ENCODE results near the gene ACOT4. TPM values are rescaled to one million over a fixed set of nuclear protein-coding genes. Genes with fewer than 3 reads are reported as not detected.
A peak's percentile ranks its signal among the peaks of the same experiment; 100 is the strongest.
"Not testable (repeated sequence)": the region's sequence is repeated elsewhere in the genome, so short reads cannot be mapped to it uniquely, and the experiment has no call there.

The ACOT4 gene
- total RNA-seq, 5 donors from 2014 or later (not counting 1 experiment from before 2014, with no cell fraction given), result 0.55 to 1.6 (median 1.2) TPM

- Histone ChIP-seq H3K9me3 (no peaks in the 10 kb centered on the region), H3K36me3 (ENCODE audit: control insufficient read depth in 2 of 2, extremely low read depth in 1 of 2, insufficient read depth in 1 of 2, low read length in 1 of 2) (peaks cover 0 to 4% of the 10 kb centered on the region in 2 donors), H3K4me3 (ENCODE audit: control insufficient read depth in 1 of 2, extremely low read depth in 1 of 2, low read length in 1 of 2) (peak overlapping the region in 1 of 2 donors; percentile 82), H3K4me1 (ENCODE audit: control insufficient read depth in 1 of 2, extremely low read depth in 1 of 2, insufficient read depth in 2 of 2, low read length in 2 of 2) (peaks cover 4 to 48% of the 10 kb centered on the region in 2 experiments), H3K27me3 (replicated peaks in 1 of 2; ENCODE audit: control insufficient read depth in 2 of 2, extremely low read depth in 1 of 2, insufficient read depth in 2 of 2, low read length in 1 of 2) (no peaks in the 10 kb centered on the region), H3K27ac (ENCODE audit: low read length) (peak overlapping the region; percentile 80)
- 100% methylated on average over 7 of the region's 7 CpGs for WGBS (ENCODE audit: insufficient coverage)
- Mint-ChIP-seq H3K4me3 (peak overlapping the region; percentile 86 to 93 (median 93)), H3K4me1 (peaks cover 41 to 51% (median 50%) of the 10 kb centered on the region in 3 donors), H3K9me3 (peaks cover 0 to 6% (median 6%) of the 10 kb centered on the region in 3 donors), H3K27me3 (no peaks in the 10 kb centered on the region), H3K36me3 (peaks cover 26% of the 10 kb centered on the region), H3K27ac (peak overlapping the region; percentile 93 to 94)
- ChIA-PET CTCF (interaction anchor here in 1 of 2 donors (2.1 to 3.0 kb wide), 2 partner anchors 46 to 76 kb away, joined by 9 to 17 read pairs; partner anchors contain the start of genes ACOT6 and RIOX1), POLR2A (interaction anchor here in 1 of 2 donors (0.7 kb wide), 1 partner anchor 46 kb away, joined by 9 read pairs; no protein-coding TSS in a partner anchor)
- ATAC-seq (replicated peaks in 1 of 4) (no peak), DNase-seq (no peak)
These were observed 24.3 kb upstream of the ACOT4 start for GRCh38 chr14:73567358-73567757.

GRCh38 chr14:73567951-73568885, 23.5 kb upstream of the ACOT4 start:
- peak overlapping the region; percentile 74 to 82 for H3K4me3 ChIP-seq (ENCODE audit: control insufficient read depth in 1 of 2, extremely low read depth in 1 of 2, low read length in 1 of 2)
- H3K4me1 ChIP-seq (ENCODE audit: control insufficient read depth in 1 of 2, extremely low read depth in 1 of 2, insufficient read depth in 2 of 2, low read length in 2 of 2), result peaks cover 4 to 48% of the 10 kb centered on the region in 2 experiments
- H3K27me3 ChIP-seq (replicated peaks in 1 of 2; ENCODE audit: control insufficient read depth in 2 of 2, extremely low read depth in 1 of 2, insufficient read depth in 2 of 2, low read length in 1 of 2), result no peaks in the 10 kb centered on the region
- Mint-ChIP-seq H3K4me1 (peaks cover 41 to 51% (median 50%) of the 10 kb centered on the region in 3 donors), H3K27ac (peak overlapping the region; percentile 93 to 94), H3K27me3 (no peaks in the 10 kb centered on the region), H3K9me3 (no peaks in the 10 kb centered on the region), H3K36me3 (peaks cover 24% of the 10 kb centered on the region), H3K4me3 (peak overlapping the region; percentile 86 to 93 (median 93))
- ChIA-PET CTCF (interaction anchor here (0.6 to 3.5 kb wide), 17 partner anchors 22 to 395 kb away, joined by 3 to 35 read pairs (median 3); partner anchors contain the start of genes ACOT6 (in 1 of the 2), NUMB (in 1 of the 2) and RIOX1 (in 1 of the 2)), POLR2A (interaction anchor here (0.5 to 1.1 kb wide), 6 partner anchors 21 to 382 kb away, joined by 3 to 5 read pairs (median 3); partner anchors contain the start of genes FAM161B (in 1 of the 2) and RIOX1 (in 1 of the 2))
- H3K27ac ChIP-seq (ENCODE audit: low read length), result peak overlapping the region; percentile 80
- DNase-seq (peak in 1 of 35 experiments; percentile 41), ATAC-seq (replicated peaks in 1 of 4) (no peak)
- no peaks in the 10 kb centered on the region for H3K9me3 ChIP-seq
- peaks cover 0 to 4% of the 10 kb centered on the region in 2 donors for H3K36me3 ChIP-seq (ENCODE audit: control insufficient read depth in 2 of 2, extremely low read depth in 1 of 2, insufficient read depth in 1 of 2, low read length in 1 of 2)
- WGBS (ENCODE audit: insufficient coverage), result 0% methylated on average over 3 of the region's 16 CpGs

DNA sequence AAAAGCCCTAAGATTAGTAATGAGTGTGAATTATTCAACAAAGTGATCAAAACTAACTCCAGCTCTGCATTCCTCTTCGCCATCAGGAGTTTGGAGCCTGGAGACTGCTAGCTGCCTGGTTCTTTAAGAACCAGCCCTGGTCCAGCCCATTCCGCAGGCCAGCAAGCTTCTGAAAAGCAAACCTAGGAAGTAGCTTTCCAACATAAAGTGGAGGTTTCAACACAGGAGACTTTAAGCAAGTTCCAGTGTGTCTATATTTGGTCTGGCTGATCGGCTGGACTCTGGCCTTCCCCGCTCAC, 22.8 kb upstream of the ACOT4 start:
- WGBS (ENCODE audit: insufficient coverage), result 0% methylated on average over 2 of the region's 4 CpGs
- CTCF ChIA-PET, result interaction anchor here (0.6 to 3.5 kb wide), 15 partner anchors 21 to 396 kb away, joined by 3 to 35 read pairs (median 3); partner anchors contain the start of genes ACOT6 (in 1 of the 2), NUMB (in 1 of the 2) and RIOX1 (in 1 of the 2)
- not testable (repeated sequence) for H3K9me3 Mint-ChIP-seq; H3K9me3 ChIP-seq; H3K36me3 ChIP-seq (ENCODE audit: control insufficient read depth in 2 of 2, extremely low read depth in 1 of 2, insufficient read depth in 1 of 2, low read length in 1 of 2); H3K27me3 ChIP-seq (replicated peaks in 1 of 2; ENCODE audit: control insufficient read depth in 2 of 2, extremely low read depth in 1 of 2, insufficient read depth in 2 of 2, low read length in 1 of 2); H3K27me3 Mint-ChIP-seq; DNase-seq
- peak overlapping the region; percentile 86 to 93 (median 93) for H3K4me3 Mint-ChIP-seq
- H3K27ac Mint-ChIP-seq, result peak overlapping the region; percentile 93 to 94
- POLR2A ChIA-PET, result interaction anchor here (0.5 to 1.1 kb wide), 7 partner anchors 9 to 381 kb away, joined by 3 to 5 read pairs (median 3); partner anchors contain the start of genes FAM161B (in 1 of the 2) and RIOX1 (in 1 of the 2)
- peak; percentile 2 to 9 (median 3) for ATAC-seq (replicated peaks in 1 of 4)
- Histone ChIP-seq H3K4me1 (ENCODE audit: control insufficient read depth in 1 of 2, extremely low read depth in 1 of 2, insufficient read depth in 2 of 2, low read length in 2 of 2) (peaks cover 4 to 48% of the 10 kb centered on the region in 2 experiments), H3K27ac (ENCODE audit: low read length) (peak overlapping the region; percentile 80), H3K4me3 (ENCODE audit: control insufficient read depth in 1 of 2, extremely low read depth in 1 of 2, low read length in 1 of 2) (peak overlapping the region; percentile 74 to 82)
- H3K36me3 Mint-ChIP-seq, result peaks cover 28% of the 10 kb centered on the region
- H3K4me1 Mint-ChIP-seq, result peaks cover 41 to 51% (median 50%) of the 10 kb centered on the region in 3 donors

DNA sequence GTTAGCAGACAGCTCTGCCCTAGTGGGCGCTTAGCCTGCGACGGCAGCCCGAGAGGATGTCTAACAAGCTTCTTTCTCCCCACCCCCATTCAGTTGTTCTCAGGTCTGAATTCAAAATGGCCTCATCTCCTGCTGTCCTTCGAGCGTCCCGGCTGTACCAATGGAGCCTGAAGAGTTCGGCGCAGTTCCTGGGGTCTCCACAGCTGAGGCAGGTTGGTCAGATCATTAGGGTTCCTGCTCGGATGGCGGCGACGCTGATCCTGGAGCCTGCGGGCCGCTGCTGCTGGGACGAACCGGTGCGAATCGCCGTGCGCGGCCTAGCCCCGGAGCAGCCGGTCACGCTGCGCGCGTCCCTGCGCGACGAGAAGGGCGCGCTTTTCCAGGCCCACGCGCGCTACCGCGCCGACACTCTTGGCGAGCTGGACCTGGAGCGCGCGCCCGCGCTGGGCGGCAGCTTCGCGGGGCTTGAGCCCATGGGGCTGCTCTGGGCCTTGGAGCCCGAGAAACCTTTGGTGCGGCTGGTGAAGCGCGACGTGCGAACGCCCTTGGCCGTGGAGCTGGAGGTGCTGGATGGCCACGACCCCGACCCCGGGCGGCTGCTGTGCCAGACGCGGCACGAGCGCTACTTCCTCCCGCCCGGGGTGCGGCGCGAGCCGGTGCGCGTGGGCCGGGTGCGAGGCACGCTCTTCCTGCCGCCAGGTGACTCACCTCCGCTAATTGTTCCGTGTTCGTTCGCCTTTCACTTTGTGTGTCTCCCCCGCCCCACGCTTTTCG, 22.3 kb upstream of the ACOT4 start, which contains the start of gene ACOT2:
ACOT2 (plus strand) TSS at position 29 of the 774 bp plus-strand sequence; CDS start at position 57, 28 bp downstream.
- ATAC-seq (replicated peaks in 1 of 4) (peak; percentile 70 to 85 (median 82)), DNase-seq (peak; percentile 52 to 80 (median 64))
- H3K36me3 ChIP-seq (ENCODE audit: control insufficient read depth in 2 of 2, extremely low read depth in 1 of 2, insufficient read depth in 1 of 2, low read length in 1 of 2); H3K27me3 ChIP-seq (replicated peaks in 1 of 2; ENCODE audit: control insufficient read depth in 2 of 2, extremely low read depth in 1 of 2, insufficient read depth in 2 of 2, low read length in 1 of 2); H3K9me3 ChIP-seq; H3K9me3 Mint-ChIP-seq; H3K27me3 Mint-ChIP-seq: not testable (repeated sequence)
- POLR2A ChIA-PET, result interaction anchor here (0.5 to 1.1 kb wide), 6 partner anchors 9 to 380 kb away, joined by 3 to 5 read pairs (median 3); partner anchors contain the start of genes FAM161B (in 1 of the 2) and RIOX1 (in 1 of the 2)
- peaks cover 30% of the 10 kb centered on the region for H3K36me3 Mint-ChIP-seq
- peak within 1 kb of the TSS; percentile 86 to 93 (median 93) for H3K4me3 Mint-ChIP-seq
- CTCF ChIA-PET, result interaction anchor here (0.6 to 3.5 kb wide), 22 partner anchors 21 to 382 kb away, joined by 3 to 35 read pairs (median 4); partner anchors contain the start of genes ACOT6 (in 1 of the 2), NUMB (in 1 of the 2) and RIOX1 (in 1 of the 2)
- H3K4me1 Mint-ChIP-seq, result peaks cover 41 to 50% (median 50%) of the 10 kb centered on the region in 3 donors
- H3K27ac Mint-ChIP-seq, result peak within 1 kb of the TSS; percentile 93 to 94
- peak within 1 kb of the TSS; percentile 74 to 82 for H3K4me3 ChIP-seq (ENCODE audit: control insufficient read depth in 1 of 2, extremely low read depth in 1 of 2, low read length in 1 of 2)
- peaks cover 4 to 48% of the 10 kb centered on the region in 2 experiments for H3K4me1 ChIP-seq (ENCODE audit: control insufficient read depth in 1 of 2, extremely low read depth in 1 of 2, insufficient read depth in 2 of 2, low read length in 2 of 2)
- under 1% methylated on average over 58 of the region's 83 CpGs for WGBS (ENCODE audit: insufficient coverage)
- peak within 1 kb of the TSS; percentile 80 for H3K27ac ChIP-seq (ENCODE audit: low read length)

GRCh38 chr14:73570913-73571312, 20.8 kb upstream of the ACOT4 start:
- 60% methylated on average over 5 of the region's 8 CpGs for WGBS (ENCODE audit: insufficient coverage)
- POLR2A ChIA-PET, result interaction anchor here in 1 of 2 donors (0.7 kb wide), 1 partner anchor 17 kb away, joined by 13 read pairs; no protein-coding TSS in a partner anchor
- not testable (repeated sequence) for H3K27ac ChIP-seq (ENCODE audit: low read length); H3K27me3 Mint-ChIP-seq; H3K9me3 Mint-ChIP-seq; H3K4me3 ChIP-seq (ENCODE audit: control insufficient read depth in 1 of 2, extremely low read depth in 1 of 2, low read length in 1 of 2); H3K27me3 ChIP-seq (replicated peaks in 1 of 2; ENCODE audit: control insufficient read depth in 2 of 2, extremely low read depth in 1 of 2, insufficient read depth in 2 of 2, low read length in 1 of 2); H3K9me3 ChIP-seq; H3K36me3 ChIP-seq (ENCODE audit: control insufficient read depth in 2 of 2, extremely low read depth in 1 of 2, insufficient read depth in 1 of 2, low read length in 1 of 2)
- peaks cover 4 to 44% of the 10 kb centered on the region in 2 experiments for H3K4me1 ChIP-seq (ENCODE audit: control insufficient read depth in 1 of 2, extremely low read depth in 1 of 2, insufficient read depth in 2 of 2, low read length in 2 of 2)
- Mint-ChIP-seq H3K36me3 (peaks cover 22% of the 10 kb centered on the region), H3K27ac (peak overlapping the region in 1 of 2 donors; percentile 43), H3K4me1 (peaks cover 30 to 38% (median 38%) of the 10 kb centered on the region in 3 donors), H3K4me3 (peak overlapping the region; percentile 65 to 93 (median 86))
- CTCF ChIA-PET, result interaction anchor here (0.5 to 3.5 kb wide), 19 partner anchors 19 to 443 kb away, joined by 3 to 35 read pairs (median 3); partner anchors contain the start of genes ACOT6 (in 2 of the 2), NUMB (in 1 of the 2) and RIOX1 (in 1 of the 2)
- peak; percentile 52 to 76 (median 60) for ATAC-seq (replicated peaks in 1 of 4)
- DNase-seq, result peak; percentile 12 to 75 (median 52)

Data from T-cell (primary cell).